SKM-1 (cell line): ENCODE results near the gene MCEMP1.

Experiments
- DNase-seq: peaks from one replicate; lab custom pipeline; 2025; ENCODE audit not compliant: unreplicated experiment; lab: John Stamatoyannopoulos, UW

The MCEMP1 gene

DNA sequence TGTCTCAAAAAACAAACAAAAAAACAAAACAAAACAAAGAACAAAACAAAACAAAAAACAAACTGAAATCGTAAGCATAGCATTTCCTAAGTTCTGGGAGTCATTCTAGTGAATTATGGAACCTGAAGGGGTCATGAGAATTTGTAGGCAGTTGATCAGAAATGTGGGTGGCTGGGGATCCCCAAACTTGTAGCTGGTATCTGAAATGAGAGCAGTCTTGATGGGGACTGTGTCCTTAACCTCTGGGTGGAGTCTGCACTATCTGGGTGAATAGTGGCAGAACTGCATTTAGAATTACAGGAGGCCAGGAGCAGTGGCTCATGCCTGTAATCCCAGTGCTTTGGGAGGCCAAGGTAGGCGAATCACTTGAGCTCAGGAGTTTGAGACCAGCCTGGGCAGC, 48.9 kb downstream of the MCEMP1 start:
- DNase-seq = no peak

DNA sequence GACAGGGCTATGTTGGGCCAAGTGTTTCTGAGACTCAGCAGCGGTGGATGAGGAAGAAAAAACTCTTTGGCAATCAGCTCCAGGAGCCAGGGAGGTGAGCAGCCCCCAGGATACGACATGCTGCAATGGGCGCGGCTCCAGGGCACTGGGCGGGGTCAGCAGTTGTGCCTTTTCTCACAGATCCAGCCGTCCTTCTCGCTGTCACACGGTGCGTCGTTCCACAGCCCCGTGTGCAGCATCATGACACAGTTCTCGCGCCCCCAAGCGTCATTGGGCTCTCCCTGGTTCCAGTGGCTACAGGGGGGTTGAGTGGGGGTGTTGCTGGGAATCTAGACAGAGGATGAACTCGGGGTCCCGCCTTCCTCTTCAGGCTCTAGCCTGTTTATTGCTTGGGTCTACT, 52.3 kb downstream of the MCEMP1 start:
- DNase-seq = no peak
